Globus pallidus (tissue), 1 donor: ENCODE results near the gene IZUMO2.
"Not testable (repeated sequence)": the region's sequence is repeated elsewhere in the genome, so short reads cannot be mapped to it uniquely, and the experiment has no call there.

Source experiments
- DNase-seq: peaks from one replicate; pipeline ENCODE4 v3.0.0-alpha.2; 2015; ENCODE audit warnings: low spot score

The IZUMO2 gene

GRCh38 chr19:50184196-50184595 is 21.1 kb upstream of the IZUMO2 start:
- DNase-seq: no peak

DNA sequence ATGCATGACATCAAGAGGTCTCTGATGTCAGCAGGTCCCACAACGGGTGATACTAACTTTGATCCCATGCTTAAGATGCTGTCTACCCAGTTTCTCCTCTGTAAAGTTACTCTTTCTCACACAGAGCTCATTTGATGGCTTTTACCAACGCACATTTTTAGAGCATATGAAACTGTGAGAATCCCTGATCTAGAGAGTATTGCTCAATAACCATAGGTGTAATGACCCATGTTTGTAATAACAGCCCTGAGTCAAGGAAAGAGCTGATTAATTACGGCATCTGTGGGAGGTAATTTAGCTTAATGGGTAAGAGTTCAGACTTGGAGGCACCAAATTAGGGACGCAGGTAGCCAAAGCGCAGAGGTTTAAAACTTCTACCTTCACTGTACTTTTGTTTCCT is 18.0 kb upstream of the IZUMO2 start:
- DNase-seq: no peak

- no peak for DNase-seq
Measured at GRCh38 chr19:50178859-50179537, 15.9 kb upstream of the IZUMO2 start.

DNA sequence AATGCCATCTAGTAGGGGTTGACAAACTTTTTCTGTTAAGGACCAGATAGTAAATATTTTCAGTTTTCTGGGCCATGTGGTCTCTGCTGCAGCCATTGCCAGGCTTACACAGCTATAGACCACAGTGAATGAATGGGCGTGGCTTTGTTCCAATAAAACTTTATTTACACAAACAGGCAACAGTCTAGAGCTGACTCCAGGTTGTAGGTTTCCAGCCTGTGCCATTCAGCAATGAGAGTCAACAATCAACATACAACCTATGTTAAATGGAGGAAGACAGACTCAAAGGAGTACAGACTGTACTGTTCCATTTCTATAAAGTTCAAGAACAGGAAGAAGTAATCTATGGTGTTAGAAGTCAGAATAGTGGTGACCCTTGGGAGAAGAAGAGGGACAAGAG is 15.2 kb upstream of the IZUMO2 start:
- no peak for DNase-seq

DNA sequence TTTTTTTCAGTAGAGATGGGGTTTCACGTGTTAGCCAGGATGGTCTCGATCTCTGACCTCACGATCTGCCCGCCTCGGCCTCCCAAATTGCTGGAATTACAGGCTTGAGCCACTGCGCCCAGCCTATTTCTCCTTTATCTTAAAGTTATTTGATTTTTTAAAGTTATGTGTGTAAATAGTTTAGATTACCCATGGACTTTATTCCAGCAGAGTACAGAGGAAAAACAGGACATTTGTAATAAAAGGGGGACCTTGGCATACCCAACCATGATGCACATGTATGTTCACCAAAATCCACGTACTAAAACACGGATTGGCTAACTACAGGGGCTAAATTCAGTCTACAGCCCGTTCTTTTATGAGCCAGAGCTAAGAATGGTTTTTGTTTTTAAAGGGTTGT is 13.7 kb upstream of the IZUMO2 start:
- DNase-seq: no peak

GRCh38 chr19:50175924-50176323 is 12.8 kb upstream of the IZUMO2 start:
- DNase-seq: no peak

DNA sequence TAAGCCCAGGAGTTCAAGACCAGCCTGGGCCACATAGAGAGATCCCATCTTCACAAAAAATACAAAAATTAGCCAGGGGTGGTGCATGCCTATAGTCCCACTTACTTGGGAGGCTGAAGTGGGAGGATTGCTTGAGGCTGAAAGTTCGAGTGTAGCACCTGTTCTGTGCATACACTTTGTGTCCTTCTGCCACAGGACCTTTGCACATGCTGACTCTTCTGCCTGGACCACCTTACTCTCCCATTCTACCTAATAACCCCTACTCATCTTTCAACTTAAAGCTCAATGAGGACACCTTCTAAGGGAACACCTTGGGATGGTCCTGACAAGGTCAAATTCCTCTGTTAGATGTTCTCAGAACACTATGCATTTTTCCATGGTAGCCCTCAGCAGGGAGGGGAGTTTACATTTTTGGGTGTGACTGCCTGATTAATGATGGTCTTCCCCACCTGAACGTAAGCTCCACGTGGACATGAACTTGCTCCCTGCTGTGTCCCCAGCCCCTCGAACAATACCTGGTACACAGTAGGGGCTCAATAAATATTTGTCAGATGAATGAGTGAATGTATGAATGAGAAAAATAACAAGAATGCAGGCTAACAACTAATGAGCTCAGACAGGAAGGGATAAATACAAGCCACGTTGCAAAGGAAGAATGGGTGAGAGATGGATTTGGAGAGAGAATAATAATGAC is 11.2 kb upstream of the IZUMO2 start:
- no peak for DNase-seq

- no peak for DNase-seq
Measured at GRCh38 chr19:50173127-50173526, 10.0 kb upstream of the IZUMO2 start.

DNA sequence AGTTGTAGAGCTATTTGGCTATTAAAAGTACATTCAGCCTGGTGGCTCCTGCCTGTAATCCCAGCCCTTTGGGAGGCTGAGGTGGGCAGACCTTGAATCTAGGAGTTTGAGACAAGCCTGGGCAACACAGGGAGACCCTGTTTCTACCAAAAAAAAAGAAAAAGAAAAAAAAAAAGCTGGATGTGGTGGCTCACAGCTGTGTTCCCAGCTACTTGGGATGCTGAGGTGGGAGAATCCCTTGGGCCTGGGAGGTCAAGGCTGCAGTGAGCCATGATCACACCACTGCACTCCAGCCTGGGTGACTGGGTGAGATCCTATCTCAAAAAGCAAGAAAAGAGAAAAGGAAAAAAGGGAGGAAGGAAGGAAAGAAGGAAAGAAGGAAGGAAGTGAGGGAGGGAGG is 9.6 kb upstream of the IZUMO2 start:
- DNase-seq: no peak

DNA sequence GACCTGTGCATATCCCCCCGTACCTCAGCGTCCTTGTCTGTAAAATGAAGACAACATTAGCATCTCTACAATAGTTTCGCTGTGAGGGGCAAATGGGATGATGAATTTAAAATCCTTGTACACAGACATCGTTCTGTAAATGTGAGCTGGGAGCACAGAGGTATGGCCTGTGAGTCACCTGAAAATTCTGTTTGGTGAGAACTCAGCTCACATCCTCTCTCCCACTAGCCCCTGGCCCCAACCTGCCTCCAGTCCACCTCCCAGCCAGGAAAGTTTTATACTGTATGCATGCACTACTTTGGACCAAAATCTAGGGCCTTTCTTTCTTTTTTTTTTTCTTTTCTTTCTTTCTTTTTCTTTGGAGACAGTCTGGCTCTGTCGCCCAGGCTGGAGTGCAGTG is 8.7 kb upstream of the IZUMO2 start:
- DNase-seq: no peak

- no peak for DNase-seq
Measured at GRCh38 chr19:50167314-50167721, 4.2 kb upstream of the IZUMO2 start.

DNA sequence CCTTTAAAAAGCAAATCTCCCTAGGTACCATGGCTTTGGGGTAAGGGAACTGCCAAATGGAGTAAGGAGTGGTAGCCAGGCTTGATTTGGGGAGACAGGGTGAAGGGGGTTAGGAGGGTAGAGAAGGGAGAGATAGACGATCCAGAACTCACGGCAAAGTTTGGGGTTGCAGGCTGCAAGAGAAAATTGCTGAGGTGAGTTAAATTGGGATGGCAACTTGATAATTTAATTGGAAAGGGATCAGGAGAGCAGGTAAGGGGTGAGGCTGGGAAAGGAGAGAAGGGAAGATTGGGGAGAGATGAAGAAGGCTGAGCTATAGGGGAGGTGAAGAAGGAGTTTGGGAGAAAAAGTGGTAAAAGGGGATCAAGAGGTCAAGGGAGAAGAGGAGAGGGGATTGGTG is 4.0 kb downstream of the IZUMO2 start:
- no peak for DNase-seq

GRCh38 chr19:50158577-50158976 is 4.5 kb downstream of the IZUMO2 start:
- DNase-seq: no peak

GRCh38 chr19:50155520-50156109 is 7.5 kb downstream of the IZUMO2 start:
- no peak for DNase-seq

GRCh38 chr19:50154529-50154928 is 8.6 kb downstream of the IZUMO2 start:
- DNase-seq: no peak

- no peak for DNase-seq
Measured at GRCh38 chr19:50152578-50152977, 10.5 kb downstream of the IZUMO2 start.

GRCh38 chr19:50148528-50148927 is 14.6 kb downstream of the IZUMO2 start:
- DNase-seq: no peak

GRCh38 chr19:50147462-50148423 is 15.3 kb downstream of the IZUMO2 start:
- DNase-seq: peak; percentile 94

DNA sequence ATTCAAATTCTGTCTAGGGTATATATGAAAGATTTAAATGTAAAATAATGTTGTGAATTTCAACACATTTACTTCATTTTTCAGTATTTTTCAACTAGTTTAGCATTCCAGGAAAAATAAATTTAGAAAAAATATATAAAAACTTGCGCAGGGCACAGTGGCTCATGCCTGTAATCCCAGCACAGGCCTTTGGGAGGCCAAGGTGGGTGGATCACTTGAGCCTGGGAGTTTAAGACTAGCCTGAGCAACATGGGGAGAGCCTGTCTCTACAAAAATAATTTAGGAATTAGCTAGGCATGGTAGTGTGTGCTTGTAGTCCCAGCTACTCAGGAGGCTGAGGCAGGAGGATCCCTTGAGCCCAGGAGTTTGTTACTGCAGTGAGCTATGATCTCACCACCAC is 21.2 kb downstream of the IZUMO2 start:
- DNase-seq: not testable (repeated sequence)

DNA sequence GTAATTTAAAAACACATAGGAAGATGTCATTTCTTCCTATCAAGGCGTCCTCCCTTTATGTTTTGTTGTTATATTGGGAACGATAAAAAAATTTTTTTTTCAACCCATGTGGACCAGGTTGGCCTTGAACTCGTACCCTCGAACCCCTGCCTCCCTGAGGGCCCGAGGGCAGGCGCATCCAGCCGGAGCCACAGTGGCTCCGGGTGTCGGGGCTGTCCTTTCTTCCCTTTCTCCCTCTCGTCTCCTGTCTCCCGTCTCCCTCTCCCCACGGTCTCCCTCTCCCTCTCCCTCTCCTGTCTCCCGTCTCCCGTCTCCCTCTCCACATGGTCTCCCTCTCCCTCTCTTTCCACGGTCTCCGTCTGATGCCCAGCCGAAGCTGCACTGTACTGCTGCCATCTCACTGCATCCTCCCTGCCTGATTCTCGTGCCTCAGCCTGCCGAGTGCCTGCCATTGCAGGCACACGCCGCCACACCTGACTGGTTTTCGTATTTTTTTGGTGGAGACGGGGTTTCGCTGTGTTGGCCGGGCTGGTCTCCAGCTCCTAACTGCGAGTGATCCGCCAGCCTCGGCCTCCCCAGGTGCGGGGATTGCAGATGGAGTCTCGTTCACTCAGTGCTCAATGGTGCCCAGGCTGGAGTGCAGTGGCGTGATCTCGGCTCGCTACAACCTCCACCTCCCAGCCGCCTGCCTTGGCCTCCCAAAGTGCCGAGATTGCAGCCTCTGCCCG is 22.8 kb downstream of the IZUMO2 start:
- not testable (repeated sequence) for DNase-seq

- not testable (repeated sequence) for DNase-seq
Measured at GRCh38 chr19:50136603-50137365, 26.3 kb downstream of the IZUMO2 start.
